Ishikawa (cell line): ENCODE data around the gene SPR.

Source experiments
- CEBPB ChIP-seq: IDR thresholded peaks from 2 replicates; pipeline ENCODE4 v1.6.1; 2012
- CREB1 ChIP-seq: IDR thresholded peaks from 2 replicates; pipeline ENCODE4 v1.6.1; 2012; ENCODE audit warnings: low read depth
- EGR1 ChIP-seq: IDR thresholded peaks from 2 replicates; pipeline ENCODE4 v1.6.1; 2012
- EP300 ChIP-seq: IDR thresholded peaks from 2 replicates; pipeline ENCODE4 v1.6.1; 2012; ENCODE audit warnings: borderline replicate concordance
- FOXM1 ChIP-seq: IDR thresholded peaks from 2 replicates; pipeline ENCODE4 v1.6.1; 2012; ENCODE audit warnings: low read depth, borderline replicate concordance
- NFIC ChIP-seq: IDR thresholded peaks from 2 replicates; pipeline ENCODE4 v1.6.1; 2012
- RAD21 ChIP-seq: IDR thresholded peaks from 2 replicates; pipeline ENCODE4 v1.6.1; 2012; ENCODE audit warnings: low read depth
- TAF1 ChIP-seq: IDR thresholded peaks from 2 replicates; pipeline ENCODE4 v1.6.1; 2012; ENCODE audit warnings: low read depth, mild to moderate bottlenecking
- TCF12 ChIP-seq: IDR thresholded peaks from 2 replicates; pipeline ENCODE4 v1.6.1; 2012; ENCODE audit warnings: low read depth
- TEAD4 ChIP-seq: IDR thresholded peaks from 2 replicates; pipeline ENCODE4 v1.6.1; 2012
- YY1 ChIP-seq: IDR thresholded peaks from 2 replicates; pipeline ENCODE4 v1.6.1; 2012; ENCODE audit warnings: low read depth
- ZBTB7A ChIP-seq: IDR thresholded peaks from 2 replicates; pipeline ENCODE4 v1.6.1; 2012; ENCODE audit warnings: low read depth
- TF ChIP-seq, protein P1 (sequence below): IDR thresholded peaks from 2 replicates; pipeline ENCODE4 v1.6.1; 2012
- TF ChIP-seq, protein P2 (sequence below): IDR thresholded peaks from 2 replicates; pipeline ENCODE4 v1.6.1; 2012
- TF ChIP-seq, protein P3 (sequence below): IDR thresholded peaks from 2 replicates; pipeline ENCODE4 v1.6.1; 2012; ENCODE audit warnings: low read depth, mild to moderate bottlenecking

The SPR gene

DNA sequence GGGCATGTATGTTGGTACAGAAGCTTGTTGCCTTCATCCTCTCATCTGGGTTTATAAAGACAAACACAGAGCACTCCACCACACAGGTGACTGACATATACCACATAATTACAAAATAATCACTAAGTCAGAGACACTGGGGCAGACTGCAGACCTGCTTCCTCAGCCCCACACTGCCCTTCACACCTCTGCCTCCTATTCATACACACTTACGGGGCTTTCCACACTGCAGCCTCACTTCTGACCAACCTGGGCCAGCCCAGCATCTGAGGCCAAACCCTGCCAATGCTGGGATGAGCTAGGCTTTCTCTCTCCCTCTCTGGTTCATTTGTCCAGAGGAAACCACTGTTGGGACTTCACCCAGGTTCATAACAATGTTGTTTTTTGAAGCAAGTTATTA, 34.6 kb downstream of the SPR start:
- TF ChIP-seq ZBTB7A (no peak), CEBPB (no peak), NFIC (no peak), TEAD4 (no peak), EGR1 (no peak), RAD21 (no peak), CREB1 (no peak)
- TF ChIP-seq, protein P1, sequence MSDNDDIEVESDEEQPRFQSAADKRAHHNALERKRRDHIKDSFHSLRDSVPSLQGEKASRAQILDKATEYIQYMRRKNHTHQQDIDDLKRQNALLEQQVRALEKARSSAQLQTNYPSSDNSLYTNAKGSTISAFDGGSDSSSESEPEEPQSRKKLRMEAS, result no peak
- TF ChIP-seq, protein P2, sequence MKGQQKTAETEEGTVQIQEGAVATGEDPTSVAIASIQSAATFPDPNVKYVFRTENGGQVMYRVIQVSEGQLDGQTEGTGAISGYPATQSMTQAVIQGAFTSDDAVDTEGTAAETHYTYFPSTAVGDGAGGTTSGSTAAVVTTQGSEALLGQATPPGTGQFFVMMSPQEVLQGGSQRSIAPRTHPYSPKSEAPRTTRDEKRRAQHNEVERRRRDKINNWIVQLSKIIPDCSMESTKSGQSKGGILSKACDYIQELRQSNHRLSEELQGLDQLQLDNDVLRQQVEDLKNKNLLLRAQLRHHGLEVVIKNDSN, result no peak
- TF ChIP-seq, protein P3, sequence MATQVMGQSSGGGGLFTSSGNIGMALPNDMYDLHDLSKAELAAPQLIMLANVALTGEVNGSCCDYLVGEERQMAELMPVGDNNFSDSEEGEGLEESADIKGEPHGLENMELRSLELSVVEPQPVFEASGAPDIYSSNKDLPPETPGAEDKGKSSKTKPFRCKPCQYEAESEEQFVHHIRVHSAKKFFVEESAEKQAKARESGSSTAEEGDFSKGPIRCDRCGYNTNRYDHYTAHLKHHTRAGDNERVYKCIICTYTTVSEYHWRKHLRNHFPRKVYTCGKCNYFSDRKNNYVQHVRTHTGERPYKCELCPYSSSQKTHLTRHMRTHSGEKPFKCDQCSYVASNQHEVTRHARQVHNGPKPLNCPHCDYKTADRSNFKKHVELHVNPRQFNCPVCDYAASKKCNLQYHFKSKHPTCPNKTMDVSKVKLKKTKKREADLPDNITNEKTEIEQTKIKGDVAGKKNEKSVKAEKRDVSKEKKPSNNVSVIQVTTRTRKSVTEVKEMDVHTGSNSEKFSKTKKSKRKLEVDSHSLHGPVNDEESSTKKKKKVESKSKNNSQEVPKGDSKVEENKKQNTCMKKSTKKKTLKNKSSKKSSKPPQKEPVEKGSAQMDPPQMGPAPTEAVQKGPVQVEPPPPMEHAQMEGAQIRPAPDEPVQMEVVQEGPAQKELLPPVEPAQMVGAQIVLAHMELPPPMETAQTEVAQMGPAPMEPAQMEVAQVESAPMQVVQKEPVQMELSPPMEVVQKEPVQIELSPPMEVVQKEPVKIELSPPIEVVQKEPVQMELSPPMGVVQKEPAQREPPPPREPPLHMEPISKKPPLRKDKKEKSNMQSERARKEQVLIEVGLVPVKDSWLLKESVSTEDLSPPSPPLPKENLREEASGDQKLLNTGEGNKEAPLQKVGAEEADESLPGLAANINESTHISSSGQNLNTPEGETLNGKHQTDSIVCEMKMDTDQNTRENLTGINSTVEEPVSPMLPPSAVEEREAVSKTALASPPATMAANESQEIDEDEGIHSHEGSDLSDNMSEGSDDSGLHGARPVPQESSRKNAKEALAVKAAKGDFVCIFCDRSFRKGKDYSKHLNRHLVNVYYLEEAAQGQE, result no peak

DNA sequence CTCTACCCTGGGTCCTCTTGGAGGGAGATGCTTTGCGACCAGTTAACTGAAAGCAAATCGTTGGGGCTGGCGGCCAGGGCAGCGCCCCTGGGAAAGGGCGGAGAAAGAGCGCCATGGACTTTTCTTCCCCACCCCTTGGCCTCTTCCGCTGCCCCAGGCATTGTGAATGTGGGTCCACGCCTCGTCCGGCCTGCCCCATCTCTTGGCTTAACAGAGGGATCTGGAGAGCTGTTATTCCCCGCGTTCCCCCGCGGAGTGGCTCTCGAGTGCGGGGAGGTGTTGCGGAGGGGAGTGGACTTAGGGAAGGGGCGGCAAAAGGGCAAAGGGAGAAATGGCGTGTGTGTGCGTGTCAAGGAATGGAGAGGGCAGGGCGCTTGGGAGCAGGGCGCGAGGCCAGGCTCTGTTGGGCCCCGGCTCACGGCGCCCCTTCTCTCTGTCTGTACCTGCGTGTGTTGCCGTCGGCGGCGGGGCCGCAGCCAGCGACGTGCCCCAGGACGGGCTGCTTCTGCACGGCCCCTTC, 36.7 kb downstream of the SPR start:
- no peak for TF ChIP-seq TCF12

DNA sequence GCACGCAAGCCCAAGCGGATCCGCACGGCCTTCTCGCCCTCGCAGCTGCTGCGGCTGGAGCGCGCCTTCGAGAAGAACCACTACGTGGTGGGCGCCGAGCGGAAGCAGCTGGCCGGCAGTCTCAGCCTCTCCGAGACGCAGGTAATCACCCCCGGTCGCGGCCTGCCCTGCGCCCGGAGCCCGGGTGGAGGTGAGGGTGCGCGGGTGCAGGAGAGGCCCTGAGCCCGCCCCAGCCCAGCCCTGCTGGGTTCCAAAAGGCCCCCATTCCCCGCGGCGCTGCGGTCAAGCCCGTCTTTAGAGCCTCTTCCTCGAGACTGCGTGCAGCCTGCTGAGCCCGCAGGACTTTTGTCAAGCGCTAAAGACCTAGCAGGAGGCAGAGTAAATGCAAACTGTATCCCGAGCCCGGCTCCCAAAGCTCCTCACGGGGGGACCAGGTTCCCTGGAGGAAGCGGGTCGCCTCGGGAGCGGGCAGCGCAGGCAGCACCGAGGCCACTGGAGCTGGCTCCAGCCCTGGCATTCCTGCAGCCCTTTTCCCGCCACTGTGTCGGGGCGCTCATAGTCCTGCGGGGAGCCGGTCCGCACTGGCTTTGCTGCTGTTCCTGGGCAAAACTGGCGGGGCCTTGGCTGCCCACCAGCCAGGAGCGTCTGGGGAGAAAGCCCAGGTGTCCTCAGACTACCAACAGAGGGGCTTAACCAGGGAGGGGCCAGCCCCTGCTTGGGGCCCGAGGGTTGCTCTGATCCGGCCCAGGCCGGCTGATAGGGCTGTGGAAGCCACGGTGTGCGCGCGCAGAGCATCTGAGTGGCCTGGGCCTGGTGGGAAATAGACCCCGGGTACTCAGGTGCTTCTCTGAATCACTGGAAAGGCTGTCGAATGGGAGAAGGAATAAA, 37.4 kb downstream of the SPR start:
- TF ChIP-seq CREB1 (no peak), FOXM1 (no peak), CEBPB (no peak), ZBTB7A (no peak), TAF1 (no peak), TEAD4 (no peak), YY1 (no peak), TCF12 (no peak), RAD21 (no peak), NFIC (no peak), EGR1 (no peak), EP300 (no peak)
- TF ChIP-seq, protein P2, result no peak
- TF ChIP-seq, protein P3, result no peak
- TF ChIP-seq, protein P1, result no peak

DNA sequence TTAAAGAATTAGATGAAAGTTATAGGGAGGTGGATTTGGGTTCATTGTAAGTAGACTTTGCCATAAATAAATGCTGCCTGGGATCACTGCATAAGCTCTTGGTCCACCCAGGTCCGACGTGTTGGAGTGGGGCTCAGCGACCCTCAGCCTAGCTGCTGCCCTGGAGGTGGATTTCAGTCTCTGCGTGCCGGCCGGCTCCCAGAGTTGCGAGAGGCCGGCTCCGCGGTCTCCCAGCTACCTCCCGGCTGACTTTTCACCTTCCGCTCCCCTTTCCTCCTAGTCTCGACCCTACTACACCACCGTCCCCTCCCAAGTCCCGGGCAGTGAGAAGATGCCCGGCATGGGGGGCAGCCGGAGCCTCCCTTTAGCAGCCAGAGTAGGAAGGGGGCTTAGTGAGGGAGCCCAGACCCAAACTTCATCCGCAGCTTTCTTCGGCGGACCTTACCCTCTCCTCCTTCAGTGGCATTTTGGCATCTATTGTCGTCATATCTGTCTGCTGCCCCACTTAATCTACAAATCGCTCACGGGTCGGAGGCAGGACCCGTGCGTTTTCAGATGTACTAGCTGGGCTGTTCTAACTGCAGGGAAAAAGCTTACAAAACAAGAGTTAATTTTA, 38.2 kb downstream of the SPR start:
- no peak for TF ChIP-seq TEAD4
- no peak for TF ChIP-seq FOXM1
- no peak for TF ChIP-seq RAD21
- TF ChIP-seq, protein P1, result no peak
- TF ChIP-seq TAF1, result no peak
- TF ChIP-seq, protein P2, result no peak

DNA sequence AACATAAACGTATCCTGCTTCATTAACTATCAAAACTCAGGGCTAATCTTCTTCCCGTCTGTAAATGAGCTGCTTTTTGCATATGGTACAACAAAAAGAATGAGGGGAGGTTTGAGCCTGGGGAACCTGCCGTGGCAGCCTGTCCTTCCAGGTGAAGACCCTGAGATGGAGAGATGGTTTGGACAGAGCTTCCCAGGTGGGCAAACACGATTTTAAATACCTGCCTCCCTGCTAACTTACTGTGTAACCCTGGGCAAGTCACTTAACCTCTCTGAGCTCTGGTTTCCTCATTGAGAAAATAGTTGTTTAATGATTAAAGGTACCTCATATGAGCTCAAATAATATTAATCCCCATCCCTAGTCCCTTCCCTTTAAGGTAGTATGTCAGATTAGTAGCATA, 39.2 kb downstream of the SPR start:
- TF ChIP-seq CEBPB, result no peak
- TF ChIP-seq CREB1, result no peak
- no peak for TF ChIP-seq TEAD4
- TF ChIP-seq YY1, result no peak
- TF ChIP-seq, protein P2, result no peak
- TF ChIP-seq EGR1, result no peak
- TF ChIP-seq, protein P1, result no peak
- TF ChIP-seq ZBTB7A, result no peak
- TF ChIP-seq TAF1, result no peak
- TF ChIP-seq FOXM1, result no peak
- TF ChIP-seq, protein P3, result no peak
- TF ChIP-seq NFIC, result no peak
- no peak for TF ChIP-seq TCF12
- no peak for TF ChIP-seq EP300
- TF ChIP-seq RAD21, result no peak
